Gastrocnemius medialis (tissue), 4 donors: Measurements from ENCODE around the gene BBS9.

ENCODE experiments used
- POLR2A ChIP-seq, 2 donors: fragments of 450-650 bp; IDR thresholded peaks; one replicate each; pipeline ENCODE4 v1.6.1; 2017; ENCODE audit warnings: antibody characterized with exemption in 2 of 2, mild to moderate bottlenecking in 2 of 2, moderate library complexity in 2 of 2
- TF ChIP-seq, protein P1 (sequence below), 5 experiments: fragments of 450-650 bp in 3 of 5; fragments of 200-600 bp in 2 of 5; sonication (generic) in 2 of 5; IDR thresholded peaks in 4 of 5; conservative IDR thresholded peaks in 1 of 5; 1 replicate in 4 of 5; 2 replicates in 1 of 5; pipeline ENCODE4 v1.5.1; 2016 to 2019; ENCODE audit warnings: antibody characterized with exemption in 5 of 5, mild to moderate bottlenecking in 3 of 5, moderate library complexity in 3 of 5

- TF ChIP-seq POLR2A (IDR thresholded peaks at IDR 0.05): no peak
- TF ChIP-seq, protein P1, sequence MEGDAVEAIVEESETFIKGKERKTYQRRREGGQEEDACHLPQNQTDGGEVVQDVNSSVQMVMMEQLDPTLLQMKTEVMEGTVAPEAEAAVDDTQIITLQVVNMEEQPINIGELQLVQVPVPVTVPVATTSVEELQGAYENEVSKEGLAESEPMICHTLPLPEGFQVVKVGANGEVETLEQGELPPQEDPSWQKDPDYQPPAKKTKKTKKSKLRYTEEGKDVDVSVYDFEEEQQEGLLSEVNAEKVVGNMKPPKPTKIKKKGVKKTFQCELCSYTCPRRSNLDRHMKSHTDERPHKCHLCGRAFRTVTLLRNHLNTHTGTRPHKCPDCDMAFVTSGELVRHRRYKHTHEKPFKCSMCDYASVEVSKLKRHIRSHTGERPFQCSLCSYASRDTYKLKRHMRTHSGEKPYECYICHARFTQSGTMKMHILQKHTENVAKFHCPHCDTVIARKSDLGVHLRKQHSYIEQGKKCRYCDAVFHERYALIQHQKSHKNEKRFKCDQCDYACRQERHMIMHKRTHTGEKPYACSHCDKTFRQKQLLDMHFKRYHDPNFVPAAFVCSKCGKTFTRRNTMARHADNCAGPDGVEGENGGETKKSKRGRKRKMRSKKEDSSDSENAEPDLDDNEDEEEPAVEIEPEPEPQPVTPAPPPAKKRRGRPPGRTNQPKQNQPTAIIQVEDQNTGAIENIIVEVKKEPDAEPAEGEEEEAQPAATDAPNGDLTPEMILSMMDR (IDR thresholded peaks at IDR 0.05 in 4 of 5, conservative IDR thresholded peaks at IDR 0.05 in 1 of 5): no peak
Measured at GRCh38 chr7:33420311-33420940, 291.1 kb downstream of the BBS9 start.
